GM23338 (cell line): ENCODE results near the gene SOX1. TPM values are rescaled to one million over a fixed set of nuclear protein-coding genes. Genes with fewer than 3 reads are reported as not detected.

Source experiments
- ATAC-seq: fragments of 200-7000 bp; cut with Tn5 transposase; 3 replicates; pipeline ENCODE4 v1.9.1; 2020
- DNase-seq: peaks from one replicate; pipeline ENCODE4 v3.0.0-alpha.2; 2015; ENCODE audit warnings: low spot score
- H2AFZ ChIP-seq: fragments of 200-600 bp; sonication (generic); 2 replicates; pipeline ENCODE4 v1.8.0; 2016; ENCODE audit warnings: antibody characterized with exemption, mild to moderate bottlenecking, moderate library complexity
- H3F3A ChIP-seq: fragments of 200-600 bp; sonication (generic); replicated peaks from 2 replicates; pipeline ENCODE4 v1.8.0; 2017; ENCODE audit warnings: antibody characterized with exemption, mixed run types, low read depth
- H3K27ac ChIP-seq: fragments of 200-600 bp; sonication (generic); 2 replicates; pipeline ENCODE4 v1.6.1; 2016; ENCODE audit warnings: low read depth
- H3K27me3 ChIP-seq: fragments of 200-600 bp; sonication (generic); 2 replicates; pipeline ENCODE4 v1.8.0; 2016; ENCODE audit warnings: mild to moderate bottlenecking, mixed run types, moderate library complexity; ENCODE audit not compliant: insufficient read depth
- H3K36me3 ChIP-seq: fragments of 200-600 bp; sonication (generic); 2 replicates; pipeline ENCODE4 v1.8.0; 2016; ENCODE audit warnings: mild to moderate bottlenecking; ENCODE audit not compliant: insufficient read depth
- H3K4me1 ChIP-seq: fragments of 200-600 bp; sonication (generic); 2 replicates; pipeline ENCODE4 v1.8.0; 2016; ENCODE audit warnings: mild to moderate bottlenecking, moderate library complexity; ENCODE audit not compliant: insufficient read depth
- H3K4me2 ChIP-seq: fragments of 200-600 bp; sonication (generic); 2 replicates; pipeline ENCODE4 v1.7.1; 2017; ENCODE audit warnings: mixed run types
- H3K4me3 ChIP-seq: fragments of 200-600 bp; sonication (generic); 2 replicates; pipeline ENCODE4 v1.6.1; 2016; ENCODE audit warnings: mixed run types
- H3K79me2 ChIP-seq: fragments of 200-600 bp; sonication (generic); replicated peaks from 2 replicates; pipeline ENCODE4 v1.8.0; 2017; ENCODE audit warnings: mild to moderate bottlenecking; ENCODE audit not compliant: insufficient read depth
- H3K9me2 ChIP-seq: fragments of 200-600 bp; sonication (generic); 2 replicates; pipeline ENCODE4 v1.8.0; 2017; ENCODE audit not compliant: insufficient read depth
- H4K20me1 ChIP-seq: fragments of 200-600 bp; sonication (generic); replicated peaks from 2 replicates; pipeline ENCODE4 v1.8.0; 2017; ENCODE audit warnings: mild to moderate bottlenecking; ENCODE audit not compliant: insufficient read depth
- H3K27ac Mint-ChIP-seq: 2 replicates; pipeline ENCODE4 v1.8.0; 2020; ENCODE audit warnings: inconsistent platforms, mild to moderate bottlenecking, moderate library complexity, mixed read lengths
- H3K27me3 Mint-ChIP-seq: 3 replicates; pipeline ENCODE4 v1.8.0; 2022; ENCODE audit warnings: low read depth, mild to moderate bottlenecking, moderate library complexity, mixed read lengths, inconsistent platforms; ENCODE audit not compliant: insufficient read depth, poor library complexity
- H3K36me3 Mint-ChIP-seq: 3 replicates; pipeline ENCODE4 v1.8.0; 2021; ENCODE audit warnings: low read depth, mild to moderate bottlenecking, inconsistent platforms, moderate library complexity, mixed read lengths
- H3K4me1 Mint-ChIP-seq: 3 replicates; pipeline ENCODE4 v1.8.0; 2020; ENCODE audit warnings: mild to moderate bottlenecking, inconsistent platforms, mixed read lengths
- H3K4me3 Mint-ChIP-seq: 3 replicates; pipeline ENCODE4 v1.8.0; 2021; ENCODE audit warnings: moderate library complexity, mild to moderate bottlenecking, inconsistent platforms, mixed read lengths
- H3K9me3 Mint-ChIP-seq: 3 replicates; pipeline ENCODE4 v1.8.0; 2020; ENCODE audit warnings: moderate library complexity, mild to moderate bottlenecking, inconsistent platforms, mixed read lengths
- CREB1 ChIP-seq: fragments of 250-450 bp; sonication (Bioruptor Pico); IDR thresholded peaks from 2 replicates; pipeline ENCODE4 v1.5.0; 2020; ENCODE audit warnings: low read depth, mild to moderate bottlenecking, moderate library complexity
- EZH2 ChIP-seq: fragments of 200-600 bp; sonication (generic); IDR thresholded peaks from one replicate; pipeline ENCODE4 v1.8.0; 2017; ENCODE audit warnings: antibody characterized with exemption, mild to moderate bottlenecking, low read depth; ENCODE audit not compliant: unreplicated experiment
- EZH2phosphoT487 ChIP-seq: fragments of 200-600 bp; sonication (generic); IDR thresholded peaks from one replicate; pipeline ENCODE4 v1.8.1; 2018; ENCODE audit warnings: antibody characterized with exemption; ENCODE audit not compliant: unreplicated experiment
- JUNB ChIP-seq: IDR thresholded peaks from one replicate; pipeline ENCODE4 v1.6.1; 2016; ENCODE audit warnings: antibody characterized with exemption; ENCODE audit not compliant: unreplicated experiment
- NANOG ChIP-seq: IDR thresholded peaks from 2 replicates; pipeline ENCODE4 v1.6.1; 2016; ENCODE audit warnings: antibody characterized with exemption, borderline replicate concordance
- POLR2AphosphoS5 ChIP-seq: IDR thresholded peaks from 2 replicates; pipeline ENCODE4 v1.6.1; 2016; ENCODE audit warnings: antibody characterized with exemption, low read depth
- STAT1 ChIP-seq: IDR thresholded peaks from one replicate; pipeline ENCODE4 v1.6.1; 2016; ENCODE audit warnings: antibody characterized with exemption; ENCODE audit not compliant: unreplicated experiment
- ZNF114 ChIP-seq: fragments of 250-450 bp; sonication (Bioruptor Pico); IDR thresholded peaks from 2 replicates; pipeline ENCODE4 v1.5.0; 2020; ENCODE audit warnings: mild to moderate bottlenecking, moderate library complexity
- ZNF331 ChIP-seq: fragments of 250-450 bp; sonication (Bioruptor Pico); IDR thresholded peaks from 2 replicates; pipeline ENCODE4 v1.5.0; 2020; ENCODE audit warnings: low read depth, mild to moderate bottlenecking, moderate library complexity
- polyA plus RNA-seq: library from polyadenylated mRNA; unstranded; fragments of >200 nt; fragmentation: Nextera tagmentation; extraction: Ambion mirVana; gene quantifications from 2 replicates; pipeline ENCODE4 v1.2.1, GENCODE V29; 2016
- total RNA-seq: library from RNA; depleted of rRNA; stranded (reverse); fragments of >200 nt; shearing (Covaris generic); gene quantifications from 2 replicates; pipeline ENCODE4 v1.2.3, GENCODE V29; 2014
- TF ChIP-seq, protein P1 (sequence below), 2 experiments: fragments of 200-600 bp in 1 of 2; sonication (generic) in 1 of 2; conservative IDR thresholded peaks; 2 replicates each; pipeline versions ENCODE4 v1.5.1 to v1.6.1; 2016 to 2017; ENCODE audit warnings: antibody characterized with exemption in 2 of 2, low read depth in 2 of 2, mild to moderate bottlenecking in 2 of 2, moderate library complexity in 1 of 2
- TF ChIP-seq, protein P2 (sequence below): IDR thresholded peaks from one replicate; pipeline ENCODE4 v1.6.1; 2018; ENCODE audit warnings: antibody characterized with exemption; ENCODE audit not compliant: unreplicated experiment
- TF ChIP-seq, protein P3 (sequence below): fragments of 250-450 bp; sonication (Bioruptor Pico); IDR thresholded peaks from 2 replicates; pipeline ENCODE4 v1.5.0; 2020; ENCODE audit warnings: mild to moderate bottlenecking, moderate library complexity

Gene SOX1
- total and polyA plus RNA-seq, 2 experiments from 2014 or later = 0.10 to 0.17 TPM

GRCh38 chr13:112103961-112104880 lies 37.3 kb downstream of the SOX1 start (continued):
- TF ChIP-seq, protein P1, sequence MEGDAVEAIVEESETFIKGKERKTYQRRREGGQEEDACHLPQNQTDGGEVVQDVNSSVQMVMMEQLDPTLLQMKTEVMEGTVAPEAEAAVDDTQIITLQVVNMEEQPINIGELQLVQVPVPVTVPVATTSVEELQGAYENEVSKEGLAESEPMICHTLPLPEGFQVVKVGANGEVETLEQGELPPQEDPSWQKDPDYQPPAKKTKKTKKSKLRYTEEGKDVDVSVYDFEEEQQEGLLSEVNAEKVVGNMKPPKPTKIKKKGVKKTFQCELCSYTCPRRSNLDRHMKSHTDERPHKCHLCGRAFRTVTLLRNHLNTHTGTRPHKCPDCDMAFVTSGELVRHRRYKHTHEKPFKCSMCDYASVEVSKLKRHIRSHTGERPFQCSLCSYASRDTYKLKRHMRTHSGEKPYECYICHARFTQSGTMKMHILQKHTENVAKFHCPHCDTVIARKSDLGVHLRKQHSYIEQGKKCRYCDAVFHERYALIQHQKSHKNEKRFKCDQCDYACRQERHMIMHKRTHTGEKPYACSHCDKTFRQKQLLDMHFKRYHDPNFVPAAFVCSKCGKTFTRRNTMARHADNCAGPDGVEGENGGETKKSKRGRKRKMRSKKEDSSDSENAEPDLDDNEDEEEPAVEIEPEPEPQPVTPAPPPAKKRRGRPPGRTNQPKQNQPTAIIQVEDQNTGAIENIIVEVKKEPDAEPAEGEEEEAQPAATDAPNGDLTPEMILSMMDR (conservative IDR thresholded peaks at IDR 0.05; ENCODE audit: low read depth in 2 of 2) = no peak
- no peak for TF ChIP-seq NANOG
- no peak for TF ChIP-seq CREB1 (CRISPR knock-in tag)
- peak; percentile 23 for TF ChIP-seq EZH2phosphoT487

- no peaks in the 10 kb centered on the region for H3K9me3 Mint-ChIP-seq
- peaks cover 88% of the 10 kb centered on the region for H3K27me3 ChIP-seq
- H3K36me3 ChIP-seq = no peaks in the 10 kb centered on the region
- H3K9me2 ChIP-seq = no peaks in the 10 kb centered on the region
- H3K4me2 ChIP-seq = peak overlapping the region; percentile 90
- peaks cover 47% of the 10 kb centered on the region for H3K4me1 Mint-ChIP-seq
- H3F3A ChIP-seq = peaks cover 10% of the 10 kb centered on the region; the same call in 1 of the 2 replicates
- H3K4me1 ChIP-seq = peaks cover 46% of the 10 kb centered on the region
- ATAC-seq (peak; percentile 3; the same call in 2 of the 3 replicates), DNase-seq (no peak)
- no peak overlapping the region for H3K27ac Mint-ChIP-seq
- H3K27me3 Mint-ChIP-seq = peaks cover 82% of the 10 kb centered on the region
- no peaks in the 10 kb centered on the region for H3K36me3 Mint-ChIP-seq
- peak overlapping the region; percentile 71 for H3K4me3 Mint-ChIP-seq
- peak overlapping the region; percentile 62 for H3K4me3 ChIP-seq
- no peaks in the 10 kb centered on the region for H4K20me1 ChIP-seq
- H3K79me2 ChIP-seq = no peaks in the 10 kb centered on the region
- no peak overlapping the region for H3K27ac ChIP-seq
- H2AFZ ChIP-seq = peak overlapping the region; percentile 91
- TF ChIP-seq ZNF114 (no peak), EZH2phosphoT487 (no peak), NANOG (no peak), ZNF331 (CRISPR knock-in tag) (no peak), CREB1 (CRISPR knock-in tag) (no peak), EZH2 (no peak), JUNB (no peak), STAT1 (no peak), POLR2AphosphoS5 (no peak)
- TF ChIP-seq, protein P2, sequence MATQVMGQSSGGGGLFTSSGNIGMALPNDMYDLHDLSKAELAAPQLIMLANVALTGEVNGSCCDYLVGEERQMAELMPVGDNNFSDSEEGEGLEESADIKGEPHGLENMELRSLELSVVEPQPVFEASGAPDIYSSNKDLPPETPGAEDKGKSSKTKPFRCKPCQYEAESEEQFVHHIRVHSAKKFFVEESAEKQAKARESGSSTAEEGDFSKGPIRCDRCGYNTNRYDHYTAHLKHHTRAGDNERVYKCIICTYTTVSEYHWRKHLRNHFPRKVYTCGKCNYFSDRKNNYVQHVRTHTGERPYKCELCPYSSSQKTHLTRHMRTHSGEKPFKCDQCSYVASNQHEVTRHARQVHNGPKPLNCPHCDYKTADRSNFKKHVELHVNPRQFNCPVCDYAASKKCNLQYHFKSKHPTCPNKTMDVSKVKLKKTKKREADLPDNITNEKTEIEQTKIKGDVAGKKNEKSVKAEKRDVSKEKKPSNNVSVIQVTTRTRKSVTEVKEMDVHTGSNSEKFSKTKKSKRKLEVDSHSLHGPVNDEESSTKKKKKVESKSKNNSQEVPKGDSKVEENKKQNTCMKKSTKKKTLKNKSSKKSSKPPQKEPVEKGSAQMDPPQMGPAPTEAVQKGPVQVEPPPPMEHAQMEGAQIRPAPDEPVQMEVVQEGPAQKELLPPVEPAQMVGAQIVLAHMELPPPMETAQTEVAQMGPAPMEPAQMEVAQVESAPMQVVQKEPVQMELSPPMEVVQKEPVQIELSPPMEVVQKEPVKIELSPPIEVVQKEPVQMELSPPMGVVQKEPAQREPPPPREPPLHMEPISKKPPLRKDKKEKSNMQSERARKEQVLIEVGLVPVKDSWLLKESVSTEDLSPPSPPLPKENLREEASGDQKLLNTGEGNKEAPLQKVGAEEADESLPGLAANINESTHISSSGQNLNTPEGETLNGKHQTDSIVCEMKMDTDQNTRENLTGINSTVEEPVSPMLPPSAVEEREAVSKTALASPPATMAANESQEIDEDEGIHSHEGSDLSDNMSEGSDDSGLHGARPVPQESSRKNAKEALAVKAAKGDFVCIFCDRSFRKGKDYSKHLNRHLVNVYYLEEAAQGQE = no peak
- TF ChIP-seq, protein P3, sequence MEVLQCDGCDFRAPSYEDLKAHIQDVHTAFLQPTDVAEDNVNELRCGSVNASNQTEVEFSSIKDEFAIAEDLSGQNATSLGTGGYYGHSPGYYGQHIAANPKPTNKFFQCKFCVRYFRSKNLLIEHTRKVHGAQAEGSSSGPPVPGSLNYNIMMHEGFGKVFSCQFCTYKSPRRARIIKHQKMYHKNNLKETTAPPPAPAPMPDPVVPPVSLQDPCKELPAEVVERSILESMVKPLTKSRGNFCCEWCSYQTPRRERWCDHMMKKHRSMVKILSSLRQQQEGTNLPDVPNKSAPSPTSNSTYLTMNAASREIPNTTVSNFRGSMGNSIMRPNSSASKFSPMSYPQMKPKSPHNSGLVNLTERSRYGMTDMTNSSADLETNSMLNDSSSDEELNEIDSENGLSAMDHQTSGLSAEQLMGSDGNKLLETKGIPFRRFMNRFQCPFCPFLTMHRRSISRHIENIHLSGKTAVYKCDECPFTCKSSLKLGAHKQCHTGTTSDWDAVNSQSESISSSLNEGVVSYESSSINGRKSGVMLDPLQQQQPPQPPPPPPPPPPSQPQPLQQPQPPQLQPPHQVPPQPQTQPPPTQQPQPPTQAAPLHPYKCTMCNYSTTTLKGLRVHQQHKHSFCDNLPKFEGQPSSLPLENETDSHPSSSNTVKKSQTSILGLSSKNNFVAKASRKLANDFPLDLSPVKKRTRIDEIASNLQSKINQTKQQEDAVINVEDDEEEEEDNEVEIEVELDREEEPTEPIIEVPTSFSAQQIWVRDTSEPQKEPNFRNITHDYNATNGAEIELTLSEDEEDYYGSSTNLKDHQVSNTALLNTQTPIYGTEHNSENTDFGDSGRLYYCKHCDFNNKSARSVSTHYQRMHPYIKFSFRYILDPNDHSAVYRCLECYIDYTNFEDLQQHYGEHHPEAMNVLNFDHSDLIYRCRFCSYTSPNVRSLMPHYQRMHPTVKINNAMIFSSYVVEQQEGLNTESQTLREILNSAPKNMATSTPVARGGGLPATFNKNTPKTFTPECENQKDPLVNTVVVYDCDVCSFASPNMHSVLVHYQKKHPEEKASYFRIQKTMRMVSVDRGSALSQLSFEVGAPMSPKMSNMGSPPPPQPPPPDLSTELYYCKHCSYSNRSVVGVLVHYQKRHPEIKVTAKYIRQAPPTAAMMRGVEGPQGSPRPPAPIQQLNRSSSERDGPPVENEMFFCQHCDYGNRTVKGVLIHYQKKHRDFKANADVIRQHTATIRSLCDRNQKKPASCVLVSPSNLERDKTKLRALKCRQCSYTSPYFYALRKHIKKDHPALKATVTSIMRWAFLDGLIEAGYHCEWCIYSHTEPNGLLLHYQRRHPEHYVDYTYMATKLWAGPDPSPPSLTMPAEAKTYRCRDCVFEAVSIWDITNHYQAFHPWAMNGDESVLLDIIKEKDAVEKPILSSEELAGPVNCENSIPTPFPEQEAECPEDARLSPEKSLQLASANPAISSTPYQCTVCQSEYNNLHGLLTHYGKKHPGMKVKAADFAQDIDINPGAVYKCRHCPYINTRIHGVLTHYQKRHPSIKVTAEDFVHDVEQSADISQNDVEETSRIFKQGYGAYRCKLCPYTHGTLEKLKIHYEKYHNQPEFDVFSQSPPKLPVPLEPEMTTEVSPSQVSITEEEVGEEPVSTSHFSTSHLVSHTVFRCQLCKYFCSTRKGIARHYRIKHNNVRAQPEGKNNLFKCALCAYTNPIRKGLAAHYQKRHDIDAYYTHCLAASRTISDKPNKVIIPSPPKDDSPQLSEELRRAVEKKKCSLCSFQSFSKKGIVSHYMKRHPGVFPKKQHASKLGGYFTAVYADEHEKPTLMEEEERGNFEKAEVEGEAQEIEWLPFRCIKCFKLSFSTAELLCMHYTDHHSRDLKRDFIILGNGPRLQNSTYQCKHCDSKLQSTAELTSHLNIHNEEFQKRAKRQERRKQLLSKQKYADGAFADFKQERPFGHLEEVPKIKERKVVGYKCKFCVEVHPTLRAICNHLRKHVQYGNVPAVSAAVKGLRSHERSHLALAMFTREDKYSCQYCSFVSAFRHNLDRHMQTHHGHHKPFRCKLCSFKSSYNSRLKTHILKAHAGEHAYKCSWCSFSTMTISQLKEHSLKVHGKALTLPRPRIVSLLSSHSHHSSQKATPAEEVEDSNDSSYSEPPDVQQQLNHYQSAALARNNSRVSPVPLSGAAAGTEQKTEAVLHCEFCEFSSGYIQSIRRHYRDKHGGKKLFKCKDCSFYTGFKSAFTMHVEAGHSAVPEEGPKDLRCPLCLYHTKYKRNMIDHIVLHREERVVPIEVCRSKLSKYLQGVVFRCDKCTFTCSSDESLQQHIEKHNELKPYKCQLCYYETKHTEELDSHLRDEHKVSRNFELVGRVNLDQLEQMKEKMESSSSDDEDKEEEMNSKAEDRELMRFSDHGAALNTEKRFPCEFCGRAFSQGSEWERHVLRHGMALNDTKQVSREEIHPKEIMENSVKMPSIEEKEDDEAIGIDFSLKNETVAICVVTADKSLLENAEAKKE (CRISPR knock-in tag) = no peak
Measured at GRCh38 chr13:112104881-112105234, 37.9 kb downstream of the SOX1 start.
